ENCODE results near the gene RHOBTB1. TPM values are rescaled to one million over a fixed set of nuclear protein-coding genes. Genes with fewer than 3 reads are reported as not detected.
"Not testable (repeated sequence)": the region's sequence is repeated elsewhere in the genome, so short reads cannot be mapped to it uniquely, and the experiment has no call there.

The RHOBTB1 gene
- total RNA-seq, 8 experiments from 2014 or later = 2.8 to 34.4 (median 11.2) TPM

DNA sequence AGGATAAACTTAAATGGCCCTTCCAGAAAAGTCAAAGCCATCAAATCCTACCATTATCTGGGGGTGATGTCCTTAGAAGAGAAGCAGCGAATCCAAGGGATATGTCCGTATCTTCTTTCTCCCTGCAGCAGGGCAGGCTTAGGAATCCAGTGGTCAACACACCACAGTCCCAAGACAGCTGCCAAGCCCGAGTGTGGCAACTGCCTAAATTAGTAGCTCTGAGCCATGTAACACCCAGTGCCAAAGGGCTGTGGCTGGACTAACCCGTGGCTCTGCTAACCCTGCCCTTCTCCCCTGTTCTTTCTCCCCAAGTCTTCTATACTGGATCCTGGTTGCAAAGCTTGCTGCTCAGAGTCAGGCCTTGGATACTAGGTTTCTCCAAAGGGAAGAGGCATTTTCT lies 90.9 kb downstream of the RHOBTB1 start:
- Histone ChIP-seq H3K4me1 (replicated peaks in 1 of 2) (peaks cover 2 to 11% of the 10 kb centered on the region in 2 donors), H3K27ac (no peak overlapping the region), H3K4me3 (no peak overlapping the region)
- in situ Hi-C loops (cut with MboI; ENCODE audit: low pct_unique_long_range_greater_than_20kb in 2 of 9, low sequenced_read_pairs in 9 of 9, unreplicated experiment in 9 of 9) = no loop called here
- 60 to 100% (median 83%) methylated on average over 1 to 4 of the region's 4 CpGs; no CpG with 5 or more reads in 3 of the 10 experiments for WGBS, 10 experiments
- ATAC-seq (replicated peaks in 6 of 8) = no peak

DNA sequence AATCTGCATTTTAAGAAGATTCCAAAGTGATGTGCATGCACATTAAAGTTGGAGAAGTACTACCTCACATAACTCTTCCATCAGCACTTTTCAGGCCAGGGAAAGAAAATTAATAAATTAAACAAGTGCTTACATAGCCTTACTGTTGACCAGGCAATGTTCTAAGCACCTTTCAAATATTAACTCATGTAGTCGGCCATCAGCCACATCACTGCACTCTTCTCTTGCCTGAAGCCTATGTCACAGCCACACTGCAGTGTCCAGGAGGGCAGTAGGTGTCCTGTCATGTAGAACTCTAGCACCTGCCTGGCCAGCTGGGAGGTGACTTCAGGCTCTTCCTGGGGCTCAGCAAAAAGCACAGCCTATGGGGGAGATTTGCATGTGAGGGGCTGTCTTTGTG lies 94.2 kb downstream of the RHOBTB1 start:
- in situ Hi-C loops (cut with MboI; ENCODE audit: low pct_unique_long_range_greater_than_20kb in 2 of 9, low sequenced_read_pairs in 9 of 9, unreplicated experiment in 9 of 9) = no loop called here
- 0 to 86% (median 30%) methylated on average over 1 of the region's 1 CpG; no CpG with 5 or more reads in 6 of the 10 experiments for WGBS, 10 experiments
- Histone ChIP-seq H3K27ac (no peak overlapping the region), H3K4me1 (replicated peaks in 1 of 2) (peaks cover 3 to 11% of the 10 kb centered on the region in 2 donors), H3K4me3 (no peak overlapping the region)
- ATAC-seq (replicated peaks in 6 of 8) = no peak

DNA sequence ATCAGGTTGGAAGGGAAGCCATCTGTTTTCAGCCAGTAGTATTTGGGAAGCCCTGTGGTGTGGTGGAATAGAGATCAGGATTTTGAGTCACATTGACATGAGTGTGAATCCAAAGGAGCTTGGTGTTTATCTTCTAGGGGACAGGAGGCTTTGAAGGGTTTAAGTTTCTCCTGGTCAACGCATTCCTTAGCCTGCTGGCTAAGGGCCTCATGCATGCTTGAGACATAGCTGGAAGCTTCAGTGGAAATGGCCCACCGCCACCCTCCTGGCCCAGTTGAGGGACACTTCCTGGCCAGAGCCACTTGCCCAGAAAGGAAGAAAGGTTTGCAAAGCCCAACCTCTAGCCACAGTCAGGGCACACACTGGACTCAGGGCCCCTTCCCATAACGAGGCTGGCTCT lies 94.8 kb downstream of the RHOBTB1 start:
- H3K4me3 ChIP-seq = no peak overlapping the region
- no peak for ATAC-seq (replicated peaks in 6 of 8)

DNA sequence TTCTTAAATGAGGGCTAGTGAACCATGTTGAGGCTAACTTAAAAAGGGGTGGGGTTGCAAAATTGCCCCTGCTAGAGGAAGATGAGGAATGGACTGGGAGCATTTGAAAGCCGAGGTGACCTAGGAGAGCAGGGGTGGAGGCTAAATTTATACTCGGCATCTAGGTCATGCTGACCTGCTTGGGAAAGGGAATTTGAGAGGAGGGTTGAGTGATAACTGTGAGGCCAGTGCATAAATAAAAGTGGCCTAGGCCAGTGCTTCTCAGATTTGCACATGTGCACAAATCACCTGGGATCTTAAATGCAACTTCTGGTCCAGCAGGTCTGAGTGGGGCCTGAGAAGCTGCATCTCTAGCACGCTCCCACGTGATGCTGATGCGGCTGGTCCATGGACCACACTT lies 95.3 kb downstream of the RHOBTB1 start:
- Histone ChIP-seq H3K27ac (no peak overlapping the region), H3K4me1 (replicated peaks in 1 of 2) (peaks cover 3 to 7% of the 10 kb centered on the region in 2 donors), H3K4me3 (no peak overlapping the region)
- ATAC-seq (replicated peaks in 6 of 8) = no peak
- in situ Hi-C loops (cut with MboI; ENCODE audit: low pct_unique_long_range_greater_than_20kb in 2 of 9, low sequenced_read_pairs in 9 of 9, unreplicated experiment in 9 of 9) = no loop called here
- WGBS, 10 experiments = 50 to 100% (median 92%) methylated on average over 1 to 5 of the region's 5 CpGs; no CpG with 5 or more reads in 4 of the 10 experiments

More for the DNA sequence above, 94.8 kb downstream of the RHOBTB1 start:
- 57 to 90% (median 75%) methylated on average over 1 to 2 of the region's 3 CpGs; no CpG with 5 or more reads in 6 of the 10 experiments for whole genome bisulfite sequencing, 10 experiments
- Histone ChIP-seq H3K27ac (no peak overlapping the region), H3K4me1 (replicated peaks in 1 of 2) (peaks cover 3 to 11% of the 10 kb centered on the region in 2 donors)
- in situ Hi-C loops (cut with MboI; ENCODE audit: low pct_unique_long_range_greater_than_20kb in 2 of 9, low sequenced_read_pairs in 9 of 9, unreplicated experiment in 9 of 9) = no loop called here

DNA sequence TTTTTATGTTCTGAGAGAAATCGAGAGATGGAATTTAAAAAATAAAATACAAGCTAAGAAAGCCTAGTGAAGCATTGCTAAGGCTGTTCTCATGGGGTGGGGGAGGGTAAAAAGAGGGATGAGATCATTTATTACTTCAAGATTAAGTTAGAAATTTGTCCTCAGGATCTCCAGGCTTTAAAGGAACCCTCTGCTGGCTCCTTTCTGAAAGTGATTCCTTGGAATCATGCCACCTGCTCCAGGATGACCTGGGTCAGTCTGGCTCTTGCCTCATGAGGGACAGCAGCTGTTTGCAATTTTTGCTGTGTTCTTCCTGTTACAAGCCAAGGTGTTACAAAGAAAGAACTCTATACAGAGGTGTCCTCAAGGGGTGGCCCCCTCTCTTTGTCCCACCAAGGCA lies 95.9 kb downstream of the RHOBTB1 start:
- in situ Hi-C loops (cut with MboI; ENCODE audit: low pct_unique_long_range_greater_than_20kb in 2 of 9, low sequenced_read_pairs in 9 of 9, unreplicated experiment in 9 of 9) = no loop called here
- H3K4me3 ChIP-seq = no peak overlapping the region
- ATAC-seq (replicated peaks in 6 of 8) = peak in 2 of 8 experiments; percentile 29 to 52
- peaks cover 3 to 4% of the 10 kb centered on the region in 2 donors for H3K4me1 ChIP-seq (replicated peaks in 1 of 2)
- WGBS, 10 experiments = 0 to 92% (median 48%) methylated on average over 1 of the region's 1 CpG; no CpG with 5 or more reads in 4 of the 10 experiments
- H3K27ac ChIP-seq = no peak overlapping the region

GRCh38 chr10:60846173-60846572 lies 97.8 kb downstream of the RHOBTB1 start:
- ATAC-seq (replicated peaks in 6 of 8) = no peak
- Histone ChIP-seq H3K27ac (no peak overlapping the region), H3K4me3 (no peak overlapping the region), H3K4me1 (replicated peaks in 1 of 2) (peaks cover 0 to 3% of the 10 kb centered on the region in 2 donors)
- in situ Hi-C loops (cut with MboI; ENCODE audit: low pct_unique_long_range_greater_than_20kb in 2 of 9, low sequenced_read_pairs in 9 of 9, unreplicated experiment in 9 of 9) = no loop called here
- 33 to 100% (median 75%) methylated on average over 1 of the region's 1 CpG; no CpG with 5 or more reads in 7 of the 10 experiments for WGBS, 10 experiments

GRCh38 chr10:60845038-60845437 lies 98.9 kb downstream of the RHOBTB1 start:
- no peak overlapping the region for H3K27ac ChIP-seq
- no peak for ATAC-seq (replicated peaks in 6 of 8)
- in situ Hi-C loops (cut with MboI; ENCODE audit: low pct_unique_long_range_greater_than_20kb in 2 of 9, low sequenced_read_pairs in 9 of 9, unreplicated experiment in 9 of 9) = no loop called here
- peaks cover 0 to 3% of the 10 kb centered on the region in 2 donors for H3K4me1 ChIP-seq (replicated peaks in 1 of 2)
- no peak overlapping the region for H3K4me3 ChIP-seq
- 71 to 100% (median 94%) methylated on average over 1 of the region's 1 CpG; no CpG with 5 or more reads in 2 of the 10 experiments for WGBS, 10 experiments

GRCh38 chr10:60842694-60843093 lies 101.3 kb downstream of the RHOBTB1 start:
- 33 to 100% (median 60%) methylated on average over 1 of the region's 1 CpG; no CpG with 5 or more reads in 7 of the 10 experiments for WGBS, 10 experiments
- ATAC-seq (replicated peaks in 6 of 8) = no peak
- no peak overlapping the region for H3K4me3 ChIP-seq
- in situ Hi-C loops (cut with MboI; ENCODE audit: low pct_unique_long_range_greater_than_20kb in 2 of 9, low sequenced_read_pairs in 9 of 9, unreplicated experiment in 9 of 9) = no loop called here
- H3K4me1 ChIP-seq (replicated peaks in 1 of 2) = no peaks in the 10 kb centered on the region
- H3K27ac ChIP-seq = no peak overlapping the region

DNA sequence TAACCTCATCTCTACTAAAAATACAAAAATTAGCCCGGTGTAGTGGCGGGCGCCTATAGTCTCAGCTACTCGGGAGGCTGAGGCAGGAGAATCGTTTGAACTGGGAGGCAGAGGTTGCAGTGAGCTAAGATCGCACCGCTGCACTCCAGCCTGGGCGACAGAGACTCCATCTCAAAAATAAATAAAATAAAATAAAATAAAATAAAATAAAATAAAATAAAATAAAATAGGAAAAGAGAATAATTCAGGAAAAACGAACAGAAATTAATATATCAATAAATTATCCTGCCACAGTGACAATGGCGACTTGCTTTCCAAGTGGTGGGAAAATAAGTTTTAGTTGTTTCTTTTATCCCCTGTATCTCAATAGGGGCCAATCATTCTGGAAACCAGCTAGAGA lies 102.8 kb downstream of the RHOBTB1 start:
- WGBS, 10 experiments = 87 to 100% (median 92%) methylated on average over 3 to 10 of the region's 10 CpGs
- H3K27ac ChIP-seq; in situ Hi-C loops (cut with MboI; ENCODE audit: low pct_unique_long_range_greater_than_20kb in 2 of 9, low sequenced_read_pairs in 9 of 9, unreplicated experiment in 9 of 9); H3K4me3 ChIP-seq; H3K4me1 ChIP-seq (replicated peaks in 1 of 2); ATAC-seq (replicated peaks in 6 of 8): not testable (repeated sequence)

DNA sequence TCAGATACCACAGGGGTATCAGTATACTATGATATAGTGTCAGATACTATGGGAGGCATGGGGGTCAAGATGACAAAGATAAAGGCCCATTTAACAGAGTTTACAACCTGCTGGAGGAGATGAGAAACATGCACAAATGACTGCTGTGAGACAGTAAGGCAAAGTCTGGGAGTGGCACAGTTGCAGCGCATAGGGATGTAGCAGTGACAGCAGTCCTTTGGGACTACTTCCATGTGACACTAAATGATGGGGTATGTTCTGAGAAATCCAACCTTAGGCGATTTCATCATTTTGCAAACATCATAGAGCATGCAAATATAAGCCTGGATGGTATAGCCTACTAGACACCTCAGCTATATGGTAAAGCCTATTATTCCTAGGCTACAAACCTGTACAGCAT lies 108.9 kb downstream of the RHOBTB1 start:
- Histone ChIP-seq H3K4me3 (no peak overlapping the region), H3K4me1 (replicated peaks in 1 of 2) (peaks cover 0 to 2% of the 10 kb centered on the region in 2 donors), H3K27ac (no peak overlapping the region)
- 0 to 100% (median 64%) methylated on average over 1 to 2 of the region's 2 CpGs; no CpG with 5 or more reads in 1 of the 10 experiments for WGBS, 10 experiments
- in situ Hi-C loops (cut with MboI; ENCODE audit: low pct_unique_long_range_greater_than_20kb in 2 of 9, low sequenced_read_pairs in 9 of 9, unreplicated experiment in 9 of 9) = no loop called here
- peak in 7 of 8 experiments; percentile 45 to 99 (median 72) for ATAC-seq (replicated peaks in 6 of 8)

GRCh38 chr10:60834401-60834800 lies 109.6 kb downstream of the RHOBTB1 start:
- in situ Hi-C loops (cut with MboI; ENCODE audit: low pct_unique_long_range_greater_than_20kb in 2 of 9, low sequenced_read_pairs in 9 of 9, unreplicated experiment in 9 of 9) = no loop called here
- peaks cover 0 to 2% of the 10 kb centered on the region in 2 donors for H3K4me1 ChIP-seq (replicated peaks in 1 of 2)
- no peak overlapping the region for H3K4me3 ChIP-seq
- no peak for ATAC-seq (replicated peaks in 6 of 8)
- no peak overlapping the region for H3K27ac ChIP-seq

- H3K4me3 ChIP-seq; ATAC-seq (replicated peaks in 6 of 8); in situ Hi-C loops (cut with MboI; ENCODE audit: low pct_unique_long_range_greater_than_20kb in 2 of 9, low sequenced_read_pairs in 9 of 9, unreplicated experiment in 9 of 9); H3K27ac ChIP-seq; H3K4me1 ChIP-seq (replicated peaks in 1 of 2): not testable (repeated sequence)
- 71 to 100% (median 87%) methylated on average over 2 to 4 of the region's 4 CpGs for WGBS, 10 experiments
Measured at GRCh38 chr10:60832136-60832535, 111.8 kb downstream of the RHOBTB1 start.

GRCh38 chr10:60828489-60828852 lies 115.5 kb downstream of the RHOBTB1 start:
- peak; percentile 21 to 81 (median 50) for ATAC-seq (replicated peaks in 6 of 8)
- no peak overlapping the region for H3K27ac ChIP-seq
- WGBS, 10 experiments = 0 to 100% (median 66%) methylated on average over 1 of the region's 1 CpG; no CpG with 5 or more reads in 4 of the 10 experiments
- in situ Hi-C loops (cut with MboI; ENCODE audit: low pct_unique_long_range_greater_than_20kb in 2 of 9, low sequenced_read_pairs in 9 of 9, unreplicated experiment in 9 of 9) = no loop called here
- H3K4me3 ChIP-seq = no peak overlapping the region
- peaks cover 0 to 2% of the 10 kb centered on the region in 2 donors for H3K4me1 ChIP-seq (replicated peaks in 1 of 2)

DNA sequence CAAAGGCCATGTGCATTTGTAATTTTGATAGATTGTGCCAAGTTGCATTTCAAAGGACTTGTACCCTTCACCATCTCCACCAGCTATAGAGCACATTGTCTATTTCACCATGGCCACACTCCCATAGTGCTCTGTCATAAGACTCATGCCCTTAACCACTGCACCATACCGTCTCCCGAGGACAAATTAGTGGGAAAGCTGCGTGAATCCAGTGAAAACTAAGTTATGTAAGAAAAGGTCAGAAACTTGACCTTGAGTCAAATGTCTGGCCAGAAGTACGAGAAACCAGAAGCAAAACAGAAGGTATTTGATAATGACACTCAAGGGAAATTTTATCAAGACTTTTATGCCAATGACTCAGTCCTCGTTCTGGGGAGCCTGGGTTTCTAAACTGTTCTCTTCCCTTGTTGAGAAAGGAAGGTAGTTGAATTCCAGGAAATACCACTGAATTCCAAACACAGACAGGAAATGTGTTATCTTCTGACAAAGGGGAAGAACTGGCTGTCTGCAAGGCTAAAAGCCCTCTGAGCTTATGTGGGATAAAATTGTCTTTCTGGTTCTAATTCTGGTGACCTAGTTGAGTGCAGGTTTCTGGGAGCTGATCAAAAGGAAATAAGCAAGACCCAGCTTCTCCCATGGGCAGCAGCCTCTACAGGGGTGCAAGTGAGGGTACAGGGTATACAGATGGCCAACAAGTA lies 116.0 kb downstream of the RHOBTB1 start:
- Histone ChIP-seq H3K4me3 (no peak overlapping the region), H3K27ac (no peak overlapping the region), H3K4me1 (replicated peaks in 1 of 2) (peaks cover 2 to 6% of the 10 kb centered on the region in 2 donors)
- ATAC-seq (replicated peaks in 6 of 8) = peak in 3 of 8 experiments; percentile 17 to 72 (median 28)
- 0 to 100% (median 65%) methylated on average over 1 to 4 of the region's 5 CpGs; no CpG with 5 or more reads in 1 of the 10 experiments for WGBS, 10 experiments
- in situ Hi-C loops (cut with MboI; ENCODE audit: low pct_unique_long_range_greater_than_20kb in 2 of 9, low sequenced_read_pairs in 9 of 9, unreplicated experiment in 9 of 9) = no loop called here
